Skin of body (tissue), 2 donors: ENCODE measurements around the gene RANBP3L. TPM values are rescaled to one million over a fixed set of nuclear protein-coding genes. Genes with fewer than 3 reads are reported as not detected.
"Not testable (repeated sequence)": the region's sequence is repeated elsewhere in the genome, so short reads cannot be mapped to it uniquely, and the experiment has no call there.

ENCODE experiments used
- DNase-seq: peaks from one replicate; lab custom pipeline; 2025; lab: John Stamatoyannopoulos, UW
- total RNA-seq: library from RNA; depleted of rRNA; stranded (reverse); fragments of >200 nt; gene quantifications from one replicate; pipeline ENCODE4 v1.2.3, GENCODE V29; 2014

The RANBP3L gene
- total RNA-seq, 1 donor from 2014 or later = 5.1 TPM

DNA sequence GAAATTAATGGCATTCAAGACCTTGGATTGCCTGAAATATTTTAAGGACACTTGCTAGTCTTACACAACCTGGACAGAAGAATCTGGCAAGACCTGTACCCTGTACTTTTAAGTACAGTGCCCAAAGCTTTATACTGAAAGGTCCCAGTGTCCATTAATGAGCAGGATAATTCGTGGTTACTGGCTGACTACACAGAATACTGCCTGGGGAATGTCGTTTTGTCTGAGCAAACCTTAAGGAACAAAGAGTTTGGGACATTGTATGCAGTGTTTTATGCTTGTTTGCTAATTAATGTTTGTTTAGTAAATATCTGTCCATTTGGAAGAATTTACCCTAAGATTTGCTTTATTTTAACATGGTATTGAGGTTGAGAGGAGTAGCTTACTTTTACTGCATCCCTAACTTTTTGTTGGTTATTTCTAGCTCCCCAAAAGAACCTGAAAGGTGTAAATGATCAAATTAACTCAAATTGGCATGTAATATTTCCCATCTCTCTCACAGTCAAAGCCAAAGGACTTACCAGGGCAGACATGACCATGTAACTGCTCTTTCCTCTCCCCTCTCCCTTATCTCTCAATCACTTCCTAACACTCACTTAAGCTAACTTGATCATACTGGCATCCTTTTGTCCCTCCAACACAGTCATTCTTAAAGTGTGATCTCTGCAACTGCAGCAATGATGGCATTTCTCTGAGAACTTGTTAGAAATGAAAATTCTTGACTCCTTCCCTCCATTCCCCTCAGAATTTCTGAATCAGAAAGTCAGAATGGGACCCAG is 15.7 kb downstream of the RANBP3L start:
- DNase-seq = no peak

DNA sequence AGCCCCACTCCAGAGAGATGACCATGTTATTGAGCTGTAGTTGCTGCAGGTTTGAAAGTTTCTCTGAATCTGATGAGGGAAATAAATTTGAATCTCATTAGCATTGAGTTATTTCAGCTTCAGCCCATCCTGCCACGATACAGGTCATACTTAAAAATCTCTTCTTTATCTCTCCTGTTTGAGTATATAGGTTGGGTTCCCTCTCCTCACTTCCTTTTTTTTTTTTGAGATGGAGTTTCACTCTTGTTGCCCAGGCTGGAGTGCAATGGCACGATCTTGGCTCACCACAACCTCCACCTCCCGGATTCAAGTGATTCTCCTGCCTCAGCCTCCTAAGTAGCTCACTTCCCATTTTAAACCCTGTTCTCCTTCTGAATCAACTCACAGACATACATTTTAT is 17.9 kb downstream of the RANBP3L start:
- not testable (repeated sequence) for DNase-seq

DNA sequence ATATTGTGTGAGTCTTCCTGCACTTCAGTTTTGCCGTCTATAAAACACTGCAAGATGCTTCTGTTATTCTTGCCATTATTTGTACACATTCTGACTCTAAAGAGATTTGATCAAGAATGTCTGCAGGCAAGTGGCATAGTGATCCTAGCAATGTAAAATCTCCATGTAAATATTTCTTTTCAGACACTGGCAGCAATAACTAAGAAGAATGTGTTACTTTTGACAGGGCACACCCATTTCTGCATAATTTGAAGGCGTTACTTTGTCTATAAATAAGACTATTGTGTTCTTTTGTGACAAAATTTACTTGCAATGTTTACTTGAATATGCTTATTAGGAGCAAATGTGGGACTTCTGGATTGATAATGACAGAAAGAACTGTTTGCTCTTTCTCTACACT is 20.1 kb downstream of the RANBP3L start:
- DNase-seq = no peak

- DNase-seq = no peak
Measured at GRCh38 chr5:36279054-36279698, 22.5 kb downstream of the RANBP3L start.

DNA sequence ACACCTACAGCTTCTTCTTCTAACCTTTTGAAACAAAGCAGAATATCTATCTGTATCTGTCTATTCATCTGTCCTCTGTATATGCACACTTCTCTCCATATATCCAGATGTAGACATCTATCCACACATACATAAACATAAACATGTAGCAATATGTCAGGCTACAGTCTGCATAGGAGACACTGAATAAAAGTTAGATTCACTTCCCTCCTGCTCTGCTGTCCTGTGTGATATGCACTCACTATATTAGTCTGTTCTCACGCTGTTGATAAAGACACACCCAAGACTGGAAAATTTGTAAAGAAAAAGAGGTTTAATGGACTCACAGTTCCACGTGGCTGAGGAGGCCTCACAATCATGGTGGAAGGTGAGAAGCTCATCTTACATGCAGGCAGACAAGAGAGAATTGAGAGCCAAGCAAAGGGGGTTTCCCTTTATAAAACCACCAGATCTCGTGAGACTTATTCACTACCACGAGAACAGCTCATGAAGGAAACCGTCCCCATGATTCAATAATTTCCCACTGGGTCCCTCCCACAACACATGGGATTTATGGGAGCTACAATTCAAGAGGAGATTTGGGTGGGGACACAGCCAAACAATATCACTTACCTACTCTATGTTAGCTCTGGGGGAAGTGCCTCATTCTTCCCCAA is 24.1 kb downstream of the RANBP3L start:
- no peak for DNase-seq

DNA sequence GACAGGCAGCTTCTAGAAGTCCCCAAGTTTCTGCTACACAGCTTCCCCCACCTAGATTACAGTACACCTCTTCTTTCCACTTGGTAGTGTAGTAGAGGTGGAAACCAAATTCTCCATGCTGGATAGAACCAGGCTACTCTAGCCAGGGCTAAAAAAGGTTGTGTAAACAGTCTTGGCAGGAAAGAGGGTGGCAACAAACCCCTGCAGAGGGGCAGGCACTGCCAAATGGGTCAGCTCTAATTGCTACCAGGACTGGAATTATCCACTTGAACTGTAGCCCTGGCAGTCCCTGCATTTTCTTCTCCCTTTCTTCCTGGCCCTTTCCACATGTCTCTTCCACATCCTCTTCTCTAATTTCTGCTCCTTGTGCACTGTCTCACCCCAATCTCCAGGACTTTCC is 24.8 kb downstream of the RANBP3L start:
- no peak for DNase-seq

DNA sequence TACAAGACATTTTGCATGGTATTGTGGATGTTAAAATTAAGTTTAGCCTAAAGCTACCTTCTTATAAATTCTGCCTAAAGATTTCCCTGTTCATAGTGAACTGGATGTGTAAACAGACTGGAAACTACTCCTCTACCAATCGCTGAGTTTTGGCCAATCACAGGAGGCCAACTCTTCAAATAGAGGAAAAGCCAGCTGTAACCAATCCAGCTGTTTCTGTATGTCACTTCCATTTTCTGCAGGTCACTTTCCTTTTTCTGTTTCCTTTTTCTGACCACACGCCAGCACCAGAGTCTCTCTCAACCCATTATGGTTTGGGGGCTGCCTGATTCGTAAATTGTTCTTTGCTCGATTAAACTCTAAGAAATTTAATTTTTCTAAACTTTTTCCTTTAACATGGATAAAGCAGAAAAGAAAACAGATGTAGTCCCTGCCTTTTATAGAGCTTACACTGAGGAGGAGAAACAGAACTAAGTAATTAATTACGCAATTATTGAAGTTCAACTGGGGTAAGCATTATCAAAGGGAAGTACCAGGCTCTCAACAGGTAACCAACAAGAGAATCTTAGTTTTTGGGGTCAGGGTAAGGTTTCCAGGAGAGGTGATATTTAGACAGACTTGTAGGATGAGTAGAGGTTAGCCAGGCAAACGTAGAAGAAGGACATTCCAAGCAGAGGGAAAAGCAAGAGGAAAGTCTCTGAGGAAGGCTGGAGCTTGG is 27.7 kb downstream of the RANBP3L start:
- no peak for DNase-seq

DNA sequence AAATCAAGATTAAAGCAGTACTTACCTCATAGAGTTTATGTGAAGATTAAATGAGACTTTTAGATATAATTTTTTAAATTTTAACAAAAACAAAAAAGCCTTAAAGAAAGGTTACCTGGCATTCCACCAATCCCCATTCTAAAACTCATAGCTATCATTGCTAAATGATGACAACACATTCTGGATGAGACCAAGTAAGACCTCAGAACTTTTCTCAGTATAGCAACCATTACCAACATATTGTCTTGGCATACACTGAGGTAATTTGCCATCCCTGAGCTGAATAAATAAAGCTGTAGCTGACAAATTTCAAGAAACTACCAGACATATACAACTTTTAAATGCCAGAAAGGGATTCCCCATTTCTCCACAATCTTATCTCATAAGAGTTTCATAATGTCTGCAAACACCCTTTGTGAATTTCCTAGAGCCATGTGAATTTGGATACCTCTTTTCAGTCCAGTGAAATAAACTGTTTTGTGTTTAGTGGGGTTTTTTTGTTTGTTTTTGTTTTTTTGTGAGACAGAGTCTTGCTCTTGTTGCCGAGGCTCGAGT is 29.5 kb downstream of the RANBP3L start:
- no peak for DNase-seq

DNA sequence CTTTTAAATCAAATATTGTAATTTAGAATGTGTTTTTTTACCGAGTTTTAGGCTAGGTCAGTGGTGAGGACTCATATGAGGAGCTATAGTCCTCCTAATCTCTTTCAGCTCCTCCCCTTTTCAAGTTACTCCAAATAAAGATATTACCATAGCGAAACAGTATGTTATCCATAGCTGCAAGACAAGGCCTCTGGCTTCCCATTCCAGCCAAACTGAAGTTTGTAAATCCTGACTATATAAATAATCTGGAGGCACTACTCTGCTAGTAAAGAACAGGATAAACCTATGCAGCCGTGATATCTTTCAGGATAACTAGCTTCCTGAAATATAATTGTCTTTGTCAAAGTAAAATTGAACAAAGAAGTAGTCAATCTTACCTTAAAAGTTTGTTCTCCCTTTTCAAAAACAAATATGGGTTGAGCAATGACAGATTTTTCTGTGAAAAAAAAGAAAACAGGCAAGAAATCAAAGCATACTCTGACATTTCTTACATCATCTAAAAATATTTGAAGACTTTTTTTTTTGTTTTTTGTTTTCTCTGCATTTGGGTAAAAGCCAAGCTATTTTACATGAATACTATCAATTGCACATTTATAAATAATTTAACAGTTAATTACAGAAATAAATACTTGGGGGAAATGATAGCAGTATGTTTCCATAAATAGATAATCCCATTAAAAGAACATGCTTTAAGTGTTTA is 30.7 kb downstream of the RANBP3L start:
- no peak for DNase-seq

GRCh38 chr5:36270175-36270574 is 31.5 kb downstream of the RANBP3L start:
- DNase-seq = no peak

GRCh38 chr5:36269478-36269877 is 32.2 kb downstream of the RANBP3L start:
- DNase-seq = no peak

- no peak for DNase-seq
Measured at GRCh38 chr5:36267905-36268304, 33.8 kb downstream of the RANBP3L start.

DNA sequence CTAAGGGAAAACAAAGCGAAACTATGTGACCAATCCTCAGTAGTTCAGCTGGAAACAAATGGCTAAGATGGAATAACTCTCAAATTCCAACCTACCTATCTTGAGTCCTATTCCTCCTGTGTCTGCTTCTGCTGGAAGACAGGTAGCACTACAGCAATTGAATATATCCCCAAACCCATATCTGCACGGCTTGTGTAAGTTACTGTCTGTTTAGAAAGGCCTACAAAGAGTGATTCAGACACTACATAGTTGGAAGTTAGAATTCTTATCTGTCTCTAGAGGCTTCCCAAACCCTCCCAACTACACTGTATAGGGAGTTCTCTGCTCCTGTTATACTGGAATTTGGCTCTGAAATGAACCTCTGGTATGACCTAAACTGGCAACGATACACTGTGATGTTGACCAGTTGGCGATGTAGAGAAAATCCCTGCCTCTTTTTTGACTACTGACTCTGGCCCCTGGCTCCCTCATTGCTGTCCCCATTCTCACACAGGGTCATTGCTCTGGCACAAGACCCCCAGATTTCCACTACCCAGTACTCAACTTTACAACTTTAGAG is 37.4 kb downstream of the RANBP3L start:
- DNase-seq = no peak

GRCh38 chr5:36261186-36261585 is 40.5 kb downstream of the RANBP3L start:
- DNase-seq = no peak

DNA sequence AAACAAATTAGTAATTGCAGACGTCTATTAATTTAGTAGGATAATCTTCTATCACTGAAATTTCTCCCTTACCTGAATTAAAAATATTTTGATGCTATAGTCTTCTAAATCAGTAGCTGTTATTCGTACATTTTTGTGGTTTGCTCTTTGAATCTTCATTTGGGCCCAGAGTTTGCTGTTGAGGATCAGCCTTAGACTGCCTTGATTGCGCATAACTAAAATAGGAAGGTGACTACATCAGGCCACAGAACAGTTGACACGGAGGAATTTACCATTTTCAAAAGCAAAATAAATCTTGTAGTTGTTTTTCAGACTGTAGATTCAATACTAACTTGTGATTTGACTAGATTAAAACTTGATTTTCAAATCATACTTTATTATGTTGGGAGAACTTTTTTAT is 48.1 kb downstream of the RANBP3L start:
- DNase-seq = no peak

GRCh38 chr5:36252722-36253365 is 48.9 kb downstream of the RANBP3L start:
- no peak for DNase-seq

DNA sequence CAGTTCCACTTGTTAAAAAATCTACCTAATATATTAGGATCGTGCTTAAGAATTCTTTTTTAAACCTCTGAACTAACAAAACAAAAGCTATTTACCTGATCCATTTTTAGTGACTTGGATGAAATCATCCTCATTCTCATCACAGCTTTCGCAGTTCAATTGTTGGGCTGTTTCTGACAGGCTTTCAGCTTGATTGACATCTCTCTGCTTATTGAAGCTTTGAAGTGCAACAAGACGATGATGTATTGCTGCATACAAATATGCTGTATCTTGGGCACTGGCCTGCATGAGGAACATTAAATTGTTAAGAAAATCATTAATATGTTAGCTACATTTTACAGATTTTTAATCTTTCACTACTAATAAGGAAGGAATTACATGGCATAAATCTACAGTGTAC is 50.5 kb downstream of the RANBP3L start:
- DNase-seq = no peak

GRCh38 chr5:36250427-36250826 is 51.3 kb downstream of the RANBP3L start:
- DNase-seq = no peak

DNA sequence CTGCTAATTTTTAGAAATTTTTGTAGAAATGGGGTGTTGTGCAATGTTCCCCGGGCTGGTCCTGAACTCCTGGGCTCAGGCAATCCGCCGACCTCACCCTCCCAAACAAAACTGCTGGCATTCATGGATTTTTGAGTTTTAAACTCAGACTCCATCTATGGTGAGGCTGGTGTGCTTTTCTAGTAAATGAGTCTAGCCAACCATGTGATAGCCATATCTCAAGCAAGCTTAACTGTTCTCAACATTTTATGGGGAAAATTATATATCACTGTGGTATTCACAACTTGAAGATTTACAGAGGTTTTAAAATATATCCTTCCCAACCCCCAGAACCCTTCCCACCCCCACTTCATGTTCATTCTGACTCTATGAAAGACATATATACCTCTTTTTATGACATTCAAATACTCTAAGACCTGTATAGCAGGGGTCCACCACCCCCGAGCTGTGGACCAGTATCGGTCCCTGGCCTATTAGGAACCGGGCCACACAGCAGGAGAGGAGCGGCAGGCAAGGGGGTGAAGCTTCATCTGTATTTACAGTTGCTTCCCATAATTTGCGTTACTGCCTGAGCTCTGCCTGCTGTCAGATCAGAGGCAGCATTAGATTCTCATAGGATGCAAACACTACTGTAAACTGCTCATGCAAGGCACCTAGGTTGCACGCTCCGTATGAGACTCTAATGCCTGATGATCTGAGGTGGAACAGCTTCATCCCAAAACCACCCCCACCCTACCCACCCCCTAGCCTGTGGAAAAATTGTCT is 55.5 kb downstream of the RANBP3L start:
- no peak for DNase-seq
